Esophagus squamous epithelium (tissue), 4 donors: ENCODE data around the gene ZFYVE26.

ENCODE experiments used
- CTCF ChIP-seq, 6 experiments: fragments of 450-650 bp in 4 of 6; fragments of 200-600 bp in 2 of 6; sonication (generic) in 2 of 6; IDR thresholded peaks; one replicate each; pipeline ENCODE4 v1.5.1; 2016 to 2019; ENCODE audit warnings: antibody characterized with exemption in 6 of 6, mild to moderate bottlenecking in 4 of 6, moderate library complexity in 4 of 6
- POLR2A ChIP-seq, 4 donors: fragments of 450-650 bp; IDR thresholded peaks; one replicate each; pipeline ENCODE4 v1.6.1; 2017; ENCODE audit warnings: antibody characterized with exemption in 4 of 4, mild to moderate bottlenecking in 4 of 4, moderate library complexity in 3 of 4

- TF ChIP-seq CTCF (IDR thresholded peaks at IDR 0.05) (no peak), POLR2A (IDR thresholded peaks at IDR 0.05) (no peak)
Observed at GRCh38 chr14:67762051-67762450, 54.3 kb downstream of the ZFYVE26 start.
